Measurements from ENCODE around the gene ZNF563.
"Not testable (repeated sequence)": the region's sequence is repeated elsewhere in the genome, so short reads cannot be mapped to it uniquely, and the experiment has no call there.

Gene ZNF563

GRCh38 chr19:12333162-12334159 is at the start of gene ZNF563:
ZNF563 (minus strand) TSS chr19:12333633; CDS start chr19:12333482, 151 bp downstream.
- peak; percentile 94 to 98 for DNase-seq (ENCODE audit: low read depth in 2 of 2)

- no peak for DNase-seq (ENCODE audit: low read depth in 2 of 2)
Measured at GRCh38 chr19:12380444-12380737, 47.0 kb upstream of the ZNF563 start.

- no peak for DNase-seq (ENCODE audit: low read depth in 2 of 2)
Measured at GRCh38 chr19:12379732-12380443, 46.5 kb upstream of the ZNF563 start.

GRCh38 chr19:12374026-12374425 is 40.6 kb upstream of the ZNF563 start:
- no peak for DNase-seq (ENCODE audit: low read depth in 2 of 2)

GRCh38 chr19:12365236-12366162 is 32.1 kb upstream of the ZNF563 start, which contains the start of gene ZNF442:
ZNF442 (minus strand) TSS chr19:12365683; CDS start chr19:12363631, 2,052 bp downstream.
- DNase-seq (ENCODE audit: low read depth in 2 of 2): peak; percentile 76 to 81

- DNase-seq (ENCODE audit: low read depth in 2 of 2): no peak
Measured at GRCh38 chr19:12364391-12365235, 31.2 kb upstream of the ZNF563 start.

- not testable (repeated sequence) for DNase-seq (ENCODE audit: low read depth in 2 of 2)
Measured at GRCh38 chr19:12362236-12362635, 28.8 kb upstream of the ZNF563 start.

GRCh38 chr19:12353375-12353774 is 19.9 kb upstream of the ZNF563 start:
- no peak for DNase-seq (ENCODE audit: low read depth in 2 of 2)

- DNase-seq (ENCODE audit: low read depth in 2 of 2): no peak
Measured at GRCh38 chr19:12350890-12351197, 17.4 kb upstream of the ZNF563 start.

GRCh38 chr19:12350185-12350889 is 16.9 kb upstream of the ZNF563 start:
- DNase-seq (ENCODE audit: low read depth in 2 of 2): no peak

GRCh38 chr19:12346896-12347295 is 13.5 kb upstream of the ZNF563 start:
- DNase-seq (ENCODE audit: low read depth in 2 of 2): no peak

- no peak for DNase-seq (ENCODE audit: low read depth in 2 of 2)
Measured at GRCh38 chr19:12345197-12345596, 11.8 kb upstream of the ZNF563 start.

- peak; percentile 72 to 77 for DNase-seq (ENCODE audit: low read depth in 2 of 2)
Measured at GRCh38 chr19:12331211-12331941, 2.1 kb downstream of the ZNF563 start.

GRCh38 chr19:12330340-12330739 is 3.1 kb downstream of the ZNF563 start:
- DNase-seq (ENCODE audit: low read depth in 2 of 2): no peak

GRCh38 chr19:12325690-12326089 is 7.7 kb downstream of the ZNF563 start:
- DNase-seq (ENCODE audit: low read depth in 2 of 2): no peak

GRCh38 chr19:12318782-12319413 is 14.5 kb downstream of the ZNF563 start:
- no peak for DNase-seq (ENCODE audit: low read depth in 2 of 2)

GRCh38 chr19:12314553-12314952 is 18.9 kb downstream of the ZNF563 start:
- DNase-seq (ENCODE audit: low read depth in 2 of 2): no peak

GRCh38 chr19:12308891-12309290 is 24.5 kb downstream of the ZNF563 start:
- not testable (repeated sequence) for DNase-seq (ENCODE audit: low read depth in 2 of 2)

GRCh38 chr19:12295191-12295590 is 38.2 kb downstream of the ZNF563 start:
- no peak for DNase-seq (ENCODE audit: low read depth in 2 of 2)
